ENCODE data around the gene MED10.

MED10 gene

DNA sequence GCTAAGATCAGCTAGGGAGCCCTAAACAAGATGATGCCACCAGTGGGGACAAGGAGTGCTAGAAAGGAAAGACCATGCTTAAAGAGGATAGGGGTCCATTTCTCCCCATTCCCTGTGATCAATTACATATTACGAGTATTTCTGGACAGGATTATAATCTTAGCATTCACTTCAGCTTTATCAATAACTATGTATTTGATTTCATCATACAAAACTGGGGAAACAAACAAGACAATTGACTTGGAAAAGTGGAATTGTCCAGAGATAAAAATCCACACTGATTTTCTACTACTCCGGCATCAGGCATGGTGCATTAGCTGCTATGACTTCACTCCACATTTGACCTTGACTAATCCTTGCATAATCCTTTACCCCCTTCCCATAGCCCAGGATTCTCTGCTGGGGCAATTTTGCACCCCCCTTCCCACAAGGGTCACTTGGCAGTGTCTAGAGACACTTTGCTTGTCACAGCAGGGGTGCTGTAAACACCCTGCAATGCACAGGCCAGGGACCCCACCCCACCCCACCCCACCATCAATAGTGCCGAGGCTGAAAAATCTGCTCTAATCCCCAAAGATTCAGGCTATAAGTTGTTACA is 40.4 kb upstream of the MED10 start:
- in situ Hi-C loops (cut with HindIII; ENCODE audit: low sequenced_read_pairs): no loop called here
- H3K4me3 ChIP-seq (ENCODE audit: low read depth, low read length): no peak overlapping the region
- TF ChIP-seq, protein P1, sequence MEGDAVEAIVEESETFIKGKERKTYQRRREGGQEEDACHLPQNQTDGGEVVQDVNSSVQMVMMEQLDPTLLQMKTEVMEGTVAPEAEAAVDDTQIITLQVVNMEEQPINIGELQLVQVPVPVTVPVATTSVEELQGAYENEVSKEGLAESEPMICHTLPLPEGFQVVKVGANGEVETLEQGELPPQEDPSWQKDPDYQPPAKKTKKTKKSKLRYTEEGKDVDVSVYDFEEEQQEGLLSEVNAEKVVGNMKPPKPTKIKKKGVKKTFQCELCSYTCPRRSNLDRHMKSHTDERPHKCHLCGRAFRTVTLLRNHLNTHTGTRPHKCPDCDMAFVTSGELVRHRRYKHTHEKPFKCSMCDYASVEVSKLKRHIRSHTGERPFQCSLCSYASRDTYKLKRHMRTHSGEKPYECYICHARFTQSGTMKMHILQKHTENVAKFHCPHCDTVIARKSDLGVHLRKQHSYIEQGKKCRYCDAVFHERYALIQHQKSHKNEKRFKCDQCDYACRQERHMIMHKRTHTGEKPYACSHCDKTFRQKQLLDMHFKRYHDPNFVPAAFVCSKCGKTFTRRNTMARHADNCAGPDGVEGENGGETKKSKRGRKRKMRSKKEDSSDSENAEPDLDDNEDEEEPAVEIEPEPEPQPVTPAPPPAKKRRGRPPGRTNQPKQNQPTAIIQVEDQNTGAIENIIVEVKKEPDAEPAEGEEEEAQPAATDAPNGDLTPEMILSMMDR (IDR thresholded peaks at IDR 0.05; ENCODE audit: low read depth, low read length, missing control alignments): no peak
- no peak for DNase-seq (ENCODE audit: low read depth)

DNA sequence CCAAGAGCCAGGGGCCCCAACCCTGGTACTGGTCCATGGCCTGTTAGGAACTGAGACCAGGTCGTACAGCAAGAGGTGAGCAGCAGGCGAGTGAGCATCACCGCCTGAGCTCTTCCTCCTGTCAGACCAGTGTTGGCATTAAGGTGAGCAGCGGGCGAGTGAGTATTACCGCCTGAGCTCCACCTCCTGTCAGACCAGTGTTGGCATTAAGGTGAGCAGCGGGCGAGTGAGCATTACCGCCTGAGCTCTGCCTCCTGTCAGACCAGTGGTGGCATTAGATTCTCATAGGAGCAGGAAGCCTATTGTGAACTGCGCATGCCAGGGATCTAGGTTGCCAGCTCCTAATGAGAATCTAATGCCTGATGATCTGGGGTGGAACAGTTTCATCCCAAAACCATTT is 39.3 kb upstream of the MED10 start:
- DNase-seq (ENCODE audit: low read depth): no peak
- TF ChIP-seq, protein P1 (IDR thresholded peaks at IDR 0.05; ENCODE audit: low read depth, low read length, missing control alignments): no peak
- no peak overlapping the region for H3K4me3 ChIP-seq (ENCODE audit: low read depth, low read length)
- in situ Hi-C loops (cut with HindIII; ENCODE audit: low sequenced_read_pairs): no loop called here

DNA sequence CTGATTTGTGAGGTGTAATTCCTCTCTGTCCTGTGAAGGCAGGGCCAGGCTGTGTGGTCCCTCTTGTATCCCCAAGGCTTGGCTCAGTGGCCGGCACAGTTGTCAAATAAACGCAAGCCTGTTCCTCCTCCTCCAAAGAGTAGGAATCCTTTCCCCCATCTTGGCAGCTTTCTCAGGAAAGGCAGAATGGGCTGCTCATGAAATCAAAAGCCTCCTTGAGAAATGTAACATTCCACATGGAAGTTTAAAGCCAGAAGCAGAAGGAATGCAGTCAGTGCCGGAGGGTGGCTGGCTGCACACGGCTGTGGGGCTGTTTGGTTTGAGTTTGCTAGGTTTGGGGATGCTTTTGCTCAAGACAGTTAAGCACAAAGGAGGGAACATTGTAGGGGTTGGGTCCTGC is 34.5 kb upstream of the MED10 start:
- in situ Hi-C loops (cut with HindIII; ENCODE audit: low sequenced_read_pairs): no loop called here

DNA sequence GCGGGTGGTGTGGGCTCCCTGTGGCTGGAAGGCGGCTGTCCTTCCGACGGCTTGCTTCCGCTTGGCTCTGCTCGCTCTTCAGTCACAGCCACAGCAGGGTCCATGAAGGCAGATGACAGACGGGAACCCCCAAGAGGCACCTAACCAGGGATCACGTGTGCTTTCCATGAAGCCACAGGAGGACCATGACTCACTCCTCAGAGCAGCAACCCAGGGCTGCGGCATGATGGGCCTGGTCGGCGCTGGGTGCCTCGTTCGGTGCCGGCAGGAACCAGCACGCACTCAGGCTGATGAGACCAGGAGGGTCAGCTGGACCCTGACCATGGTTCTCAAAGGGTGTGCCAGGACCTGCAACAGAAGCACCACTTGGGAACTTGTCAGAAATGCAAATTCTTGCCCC is 32.8 kb upstream of the MED10 start:
- TF ChIP-seq, protein P1 (IDR thresholded peaks at IDR 0.05; ENCODE audit: low read depth, low read length, missing control alignments): no peak
- H3K4me3 ChIP-seq (ENCODE audit: low read depth, low read length): no peak overlapping the region
- no peak for DNase-seq (ENCODE audit: low read depth)
- in situ Hi-C loops (cut with HindIII; ENCODE audit: low sequenced_read_pairs): no loop called here

More for the DNA sequence above, 34.5 kb upstream of the MED10 start:
- H3K4me3 ChIP-seq (ENCODE audit: low read depth, low read length): no peak overlapping the region
- TF ChIP-seq, protein P1 (IDR thresholded peaks at IDR 0.05; ENCODE audit: low read depth, low read length, missing control alignments): no peak
- DNase-seq (ENCODE audit: low read depth): no peak

DNA sequence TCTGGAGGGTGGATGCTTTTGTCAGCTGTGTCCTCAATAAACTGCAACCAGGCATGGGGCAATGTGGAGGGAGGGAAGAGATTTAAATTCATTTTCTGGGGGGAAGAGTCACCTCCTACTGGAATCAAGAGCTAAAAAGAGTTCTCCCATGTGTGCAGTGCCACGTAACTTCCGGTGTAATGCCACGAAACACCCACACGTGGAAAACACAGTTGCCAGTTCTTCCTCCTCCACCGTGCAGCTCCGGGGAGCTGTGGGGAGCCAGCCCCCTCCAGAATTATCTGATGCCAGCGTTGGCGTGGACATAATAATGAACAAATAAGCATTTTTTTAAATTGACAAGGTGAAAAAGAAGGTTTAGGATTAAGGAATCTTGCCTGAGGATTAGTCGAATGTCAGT is 32.1 kb upstream of the MED10 start:
- in situ Hi-C loops (cut with HindIII; ENCODE audit: low sequenced_read_pairs): no loop called here
- TF ChIP-seq, protein P1 (IDR thresholded peaks at IDR 0.05; ENCODE audit: low read depth, low read length, missing control alignments): no peak
- no peak for DNase-seq (ENCODE audit: low read depth)
- H3K4me3 ChIP-seq (ENCODE audit: low read depth, low read length): no peak overlapping the region

DNA sequence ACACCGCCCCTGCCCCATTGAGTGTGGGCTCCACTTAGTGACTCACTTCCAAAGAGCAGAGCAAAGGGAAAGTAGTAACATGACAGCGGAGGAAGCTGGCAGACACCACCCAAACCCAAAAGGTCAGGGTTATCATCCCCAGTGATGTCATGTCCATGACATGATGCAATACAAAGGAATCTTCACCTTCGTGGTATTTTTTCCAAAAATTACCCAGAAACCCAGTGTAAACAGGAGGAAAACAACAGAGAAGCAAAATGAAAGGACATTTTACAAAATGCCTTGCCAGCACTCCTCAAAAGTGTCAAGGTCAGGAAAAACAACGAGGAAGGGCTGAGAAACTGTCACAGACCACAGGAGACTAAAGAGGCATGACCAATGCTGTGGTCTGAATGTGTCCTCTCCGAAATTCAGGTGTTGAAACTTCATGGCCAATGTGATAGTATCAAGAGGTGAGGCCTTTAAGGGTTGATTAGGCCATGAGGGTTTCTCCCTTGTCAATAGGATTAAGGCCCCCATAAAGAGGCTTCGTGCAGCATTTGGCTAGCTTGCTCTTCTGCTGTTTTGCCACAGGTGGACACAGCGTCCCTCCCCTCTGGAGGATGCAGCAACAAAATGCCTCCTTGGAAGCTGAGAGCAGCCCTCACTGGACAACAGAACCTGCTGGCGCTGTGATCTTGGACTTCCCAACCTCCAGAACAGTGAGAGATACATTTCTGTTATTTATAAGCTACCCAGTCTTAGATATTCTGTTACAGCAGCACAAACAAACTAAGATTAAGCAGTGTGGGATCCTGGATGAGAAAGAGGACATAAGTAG is 30.5 kb upstream of the MED10 start:
- in situ Hi-C loops (cut with HindIII; ENCODE audit: low sequenced_read_pairs): no loop called here
- TF ChIP-seq, protein P1 (IDR thresholded peaks at IDR 0.05; ENCODE audit: low read depth, low read length, missing control alignments): no peak
- H3K4me3 ChIP-seq (ENCODE audit: low read depth, low read length): no peak overlapping the region
- DNase-seq (ENCODE audit: low read depth): no peak

All from astrocyte of the cerebellum (primary cell).